Measurements from ENCODE around the gene GIPC1.

Gene GIPC1

GRCh38 chr19:14494910-14495671, 836 bp downstream of the GIPC1 start:
- Histone ChIP-seq H3K27ac (no peak overlapping the region), H3K4me2 (peak overlapping the region; percentile 66), H3K4me1 (ENCODE audit: low read depth, poor library complexity, severe bottlenecking) (peaks cover 6% of the 10 kb centered on the region), H3K4me3 (IDR thresholded peaks at IDR 0.05; ENCODE audit: insufficient read depth, low read depth, low read length) (no peak overlapping the region), H3K9ac (no peak overlapping the region; the same call in 1 of the 2 replicates), H4K20me1 (ENCODE audit: insufficient read depth) (no peaks in the 10 kb centered on the region), H3K79me2 (ENCODE audit: insufficient read depth, low read depth) (no peaks in the 10 kb centered on the region), H3K27me3 (ENCODE audit: insufficient read depth, low read depth) (no peaks in the 10 kb centered on the region), H2AFZ (ENCODE audit: low read depth) (peak overlapping the region; percentile 85), H3K36me3 (ENCODE audit: insufficient read depth) (no peaks in the 10 kb centered on the region)
- TF ChIP-seq CTCF (conservative IDR thresholded peaks at IDR 0.05; ENCODE audit: low read depth, low read length): no peak

DNA sequence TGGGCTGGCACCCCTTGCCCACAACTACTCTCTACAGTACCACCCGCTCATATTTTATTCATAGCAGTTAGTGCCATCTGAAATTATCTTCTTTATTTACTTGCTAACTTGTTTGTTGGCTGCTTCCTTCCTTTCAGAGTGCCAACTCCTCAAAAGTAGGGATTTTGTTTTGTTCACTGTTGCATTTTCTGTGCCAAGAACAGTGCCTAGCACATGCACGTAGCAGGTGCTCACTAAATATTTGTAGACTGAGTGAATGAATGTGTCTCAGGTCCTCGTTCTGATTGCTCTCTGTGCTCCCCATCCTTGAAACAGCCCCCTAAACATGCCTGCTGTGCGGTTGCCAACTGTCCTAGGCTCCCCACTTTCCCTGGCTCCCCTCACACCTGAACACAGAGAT, 1.5 kb downstream of the GIPC1 start:
- Histone ChIP-seq H3K27ac (no peak overlapping the region), H4K20me1 (ENCODE audit: insufficient read depth) (no peaks in the 10 kb centered on the region), H3K4me3 (IDR thresholded peaks at IDR 0.05; ENCODE audit: insufficient read depth, low read depth, low read length) (no peak overlapping the region)

GRCh38 chr19:14492756-14493337, 3.1 kb downstream of the GIPC1 start:
- no peaks in the 10 kb centered on the region for H4K20me1 ChIP-seq (ENCODE audit: insufficient read depth)
- H3K4me3 ChIP-seq (IDR thresholded peaks at IDR 0.05; ENCODE audit: insufficient read depth, low read depth, low read length): no peak overlapping the region
- H3K27me3 ChIP-seq (ENCODE audit: insufficient read depth, low read depth): no peaks in the 10 kb centered on the region
- TF ChIP-seq CTCF (conservative IDR thresholded peaks at IDR 0.05; ENCODE audit: low read depth, low read length): no peak
- H3K4me1 ChIP-seq (ENCODE audit: low read depth, poor library complexity, severe bottlenecking): peaks cover 6% of the 10 kb centered on the region
- no peaks in the 10 kb centered on the region for H3K79me2 ChIP-seq (ENCODE audit: insufficient read depth, low read depth)
- no peak overlapping the region for H3K9ac ChIP-seq
- H3K27ac ChIP-seq: no peak overlapping the region
- H2AFZ ChIP-seq (ENCODE audit: low read depth): no peak overlapping the region
- H3K36me3 ChIP-seq (ENCODE audit: insufficient read depth): no peaks in the 10 kb centered on the region
- H3K4me2 ChIP-seq: no peak overlapping the region

More for the DNA sequence above, 1.5 kb downstream of the GIPC1 start:
- Histone ChIP-seq H3K4me1 (ENCODE audit: low read depth, poor library complexity, severe bottlenecking) (peaks cover 6% of the 10 kb centered on the region), H3K36me3 (ENCODE audit: insufficient read depth) (no peaks in the 10 kb centered on the region), H3K4me2 (no peak overlapping the region), H3K79me2 (ENCODE audit: insufficient read depth, low read depth) (no peaks in the 10 kb centered on the region), H3K9ac (no peak overlapping the region), H2AFZ (ENCODE audit: low read depth) (no peak overlapping the region), H3K27me3 (ENCODE audit: insufficient read depth, low read depth) (no peaks in the 10 kb centered on the region)
- TF ChIP-seq CTCF (conservative IDR thresholded peaks at IDR 0.05; ENCODE audit: low read depth, low read length): no peak

DNA sequence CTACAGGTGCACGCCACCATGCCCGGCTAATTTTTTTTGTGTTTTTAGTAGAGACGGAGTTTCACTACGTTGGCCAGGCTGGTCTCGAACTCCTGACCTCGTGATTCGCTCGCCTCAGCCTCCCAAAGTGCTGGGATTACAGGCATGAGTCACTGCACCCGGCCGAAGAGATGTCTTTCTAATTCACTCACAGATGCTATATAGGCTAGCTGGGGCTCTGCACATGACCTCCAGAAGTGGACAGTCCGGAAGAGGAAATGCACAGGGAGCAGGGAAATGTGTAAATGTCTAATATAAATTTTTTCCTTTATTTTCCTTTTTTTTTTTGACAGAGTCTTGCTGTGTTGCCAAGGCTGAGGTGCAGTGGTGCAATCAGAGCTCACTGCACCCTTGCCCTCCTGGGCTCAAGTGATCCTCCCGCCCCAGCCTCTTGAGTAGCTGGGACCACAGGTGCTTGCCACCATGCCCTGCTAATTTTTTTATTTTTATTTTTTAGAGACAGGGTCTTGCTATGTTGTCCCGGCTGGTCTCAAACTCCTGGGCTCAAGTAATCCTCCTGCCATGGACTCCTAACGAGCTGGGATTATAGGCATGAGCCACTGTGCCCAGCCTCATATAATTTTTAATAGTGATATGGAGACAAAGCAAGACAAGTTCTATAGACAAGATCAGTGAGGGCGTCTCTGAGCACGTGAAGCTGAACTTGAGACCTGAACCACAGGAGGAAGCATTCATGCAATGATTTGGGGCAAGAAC, 8.4 kb downstream of the GIPC1 start:
- no peak for TF ChIP-seq CTCF (conservative IDR thresholded peaks at IDR 0.05; ENCODE audit: low read depth, low read length)
- H3K36me3 ChIP-seq (ENCODE audit: insufficient read depth): no peaks in the 10 kb centered on the region
- H3K27ac ChIP-seq: no peak overlapping the region
- H3K9ac ChIP-seq: no peak overlapping the region
- no peaks in the 10 kb centered on the region for H3K4me1 ChIP-seq (ENCODE audit: low read depth, poor library complexity, severe bottlenecking)
- no peaks in the 10 kb centered on the region for H3K79me2 ChIP-seq (ENCODE audit: insufficient read depth, low read depth)
- H3K4me2 ChIP-seq: no peak overlapping the region
- H3K4me3 ChIP-seq (IDR thresholded peaks at IDR 0.05; ENCODE audit: insufficient read depth, low read depth, low read length): no peak overlapping the region
- no peak overlapping the region for H2AFZ ChIP-seq (ENCODE audit: low read depth)
- H3K27me3 ChIP-seq (ENCODE audit: insufficient read depth, low read depth): no peaks in the 10 kb centered on the region
- H4K20me1 ChIP-seq (ENCODE audit: insufficient read depth): no peaks in the 10 kb centered on the region
